CD1c-positive myeloid dendritic cell (primary cell): ENCODE measurements around the gene CTRB2.

ENCODE experiments used
- DNase-seq: peaks from one replicate; pipeline ENCODE4 v3.0.0-alpha.2; 2016; ENCODE audit errors: extremely low spot score

The CTRB2 gene

GRCh38 chr16:75175074-75175473 lies 31.9 kb downstream of the CTRB2 start:
- DNase-seq = no peak

- DNase-seq = no peak
These were observed 34.4 kb downstream of the CTRB2 start for GRCh38 chr16:75172578-75172977.

- DNase-seq = no peak
These were observed 37.0 kb downstream of the CTRB2 start for GRCh38 chr16:75169899-75170405.

- DNase-seq = no peak
These were observed 46.6 kb downstream of the CTRB2 start for GRCh38 chr16:75160386-75160785.
